Esophagus squamous epithelium (tissue), 4 donors: ENCODE data around the gene GAB2.

ENCODE experiments used
- CTCF ChIP-seq, 6 experiments: fragments of 450-650 bp in 4 of 6; fragments of 200-600 bp in 2 of 6; sonication (generic) in 2 of 6; IDR thresholded peaks; one replicate each; pipeline ENCODE4 v1.5.1; 2016 to 2019; ENCODE audit warnings: antibody characterized with exemption in 6 of 6, mild to moderate bottlenecking in 4 of 6, moderate library complexity in 4 of 6
- POLR2A ChIP-seq, 4 donors: fragments of 450-650 bp; IDR thresholded peaks; one replicate each; pipeline ENCODE4 v1.6.1; 2017; ENCODE audit warnings: antibody characterized with exemption in 4 of 4, mild to moderate bottlenecking in 4 of 4, moderate library complexity in 3 of 4

GRCh38 chr11:78446210-78446609 lies 28.6 kb upstream of the GAB2 start:
- TF ChIP-seq CTCF (IDR thresholded peaks at IDR 0.05), result no peak
- no peak for TF ChIP-seq POLR2A (IDR thresholded peaks at IDR 0.05)
